ENCODE data around the gene SCN9A.
"Not testable (repeated sequence)": the region's sequence is repeated elsewhere in the genome, so short reads cannot be mapped to it uniquely, and the experiment has no call there.

The SCN9A gene

GRCh38 chr2:166335284-166335683, 40.5 kb downstream of the SCN9A start:
- in situ Hi-C loops (cut with MboI; ENCODE audit: low sequenced_read_pairs): no loop called here

- in situ Hi-C loops (cut with MboI; ENCODE audit: low sequenced_read_pairs): no loop called here
Observed at GRCh38 chr2:166334805-166335204, 40.9 kb downstream of the SCN9A start.

- in situ Hi-C loops (cut with MboI; ENCODE audit: low sequenced_read_pairs): no loop called here
Observed at GRCh38 chr2:166333801-166334200, 41.9 kb downstream of the SCN9A start.

- in situ Hi-C loops (cut with MboI; ENCODE audit: low sequenced_read_pairs): no loop called here
Observed at GRCh38 chr2:166332106-166332505, 43.6 kb downstream of the SCN9A start.

GRCh38 chr2:166331468-166331867, 44.3 kb downstream of the SCN9A start:
- in situ Hi-C loops (cut with MboI; ENCODE audit: low sequenced_read_pairs): no loop called here

GRCh38 chr2:166329465-166329864, 46.3 kb downstream of the SCN9A start:
- in situ Hi-C loops (cut with MboI; ENCODE audit: low sequenced_read_pairs): no loop called here

GRCh38 chr2:166328147-166328546, 47.6 kb downstream of the SCN9A start:
- in situ Hi-C loops (cut with MboI; ENCODE audit: low sequenced_read_pairs): no loop called here

- in situ Hi-C loops (cut with MboI; ENCODE audit: low sequenced_read_pairs): no loop called here
Observed at GRCh38 chr2:166321076-166321475, 54.7 kb downstream of the SCN9A start.

- in situ Hi-C loops (cut with MboI; ENCODE audit: low sequenced_read_pairs): no loop called here
Observed at GRCh38 chr2:166314022-166314759, 61.6 kb downstream of the SCN9A start.

- in situ Hi-C loops (cut with MboI; ENCODE audit: low sequenced_read_pairs): not testable (repeated sequence)
Observed at GRCh38 chr2:166312863-166313262, 62.9 kb downstream of the SCN9A start.

- in situ Hi-C loops (cut with MboI; ENCODE audit: low sequenced_read_pairs): no loop called here
Observed at GRCh38 chr2:166307326-166307725, 68.4 kb downstream of the SCN9A start.

GRCh38 chr2:166304656-166305055, 71.1 kb downstream of the SCN9A start:
- in situ Hi-C loops (cut with MboI; ENCODE audit: low sequenced_read_pairs): no loop called here

GRCh38 chr2:166302036-166302435, 73.7 kb downstream of the SCN9A start:
- in situ Hi-C loops (cut with MboI; ENCODE audit: low sequenced_read_pairs): no loop called here

- in situ Hi-C loops (cut with MboI; ENCODE audit: low sequenced_read_pairs): no loop called here
Observed at GRCh38 chr2:166297951-166298350, 77.8 kb downstream of the SCN9A start.

- in situ Hi-C loops (cut with MboI; ENCODE audit: low sequenced_read_pairs): no loop called here
Observed at GRCh38 chr2:166293984-166294383, 81.8 kb downstream of the SCN9A start.

- in situ Hi-C loops (cut with MboI; ENCODE audit: low sequenced_read_pairs): no loop called here
Observed at GRCh38 chr2:166285215-166285614, 90.5 kb downstream of the SCN9A start.

GRCh38 chr2:166284359-166284758, 91.4 kb downstream of the SCN9A start:
- in situ Hi-C loops (cut with MboI; ENCODE audit: low sequenced_read_pairs): no loop called here

- in situ Hi-C loops (cut with MboI; ENCODE audit: low sequenced_read_pairs): no loop called here
Observed at GRCh38 chr2:166282154-166282553, 93.6 kb downstream of the SCN9A start.

- in situ Hi-C loops (cut with MboI; ENCODE audit: low sequenced_read_pairs): no loop called here
Observed at GRCh38 chr2:166278856-166279255, 96.9 kb downstream of the SCN9A start.

GRCh38 chr2:166270376-166270775, 105.4 kb downstream of the SCN9A start:
- in situ Hi-C loops (cut with MboI; ENCODE audit: low sequenced_read_pairs): no loop called here

- in situ Hi-C loops (cut with MboI; ENCODE audit: low sequenced_read_pairs): no loop called here
Observed at GRCh38 chr2:166269322-166269721, 106.4 kb downstream of the SCN9A start.

GRCh38 chr2:166257859-166258258, 117.9 kb downstream of the SCN9A start:
- in situ Hi-C loops (cut with MboI; ENCODE audit: low sequenced_read_pairs): no loop called here

GRCh38 chr2:166256896-166257295, 118.8 kb downstream of the SCN9A start:
- in situ Hi-C loops (cut with MboI; ENCODE audit: low sequenced_read_pairs): no loop called here

Measured in hTERT RPE-1 (cell line).